ENCODE measurements around the gene KLRK1.

DNA sequence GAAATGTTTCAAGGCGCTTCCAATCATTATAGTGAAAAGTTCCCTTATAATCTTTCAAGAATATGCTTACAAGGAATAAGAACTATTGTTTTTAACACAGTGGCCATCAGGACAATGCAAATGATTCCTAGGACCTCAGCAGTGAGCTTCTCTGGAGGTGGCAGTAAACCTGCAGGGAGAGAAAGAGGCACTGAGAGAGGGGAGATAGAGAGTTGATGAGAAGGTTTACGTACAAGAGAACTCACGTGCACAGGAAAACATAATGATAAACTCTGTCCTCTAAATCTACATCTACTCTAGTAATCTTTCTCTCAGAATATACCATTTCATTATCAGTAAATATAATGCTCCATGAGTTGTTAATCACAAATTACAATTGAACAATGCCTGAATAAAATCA is 19.0 kb upstream of the KLRK1 start:
- TF ChIP-seq EP300 (IDR thresholded peaks at IDR 0.05) = no peak
- TF ChIP-seq, protein P1, sequence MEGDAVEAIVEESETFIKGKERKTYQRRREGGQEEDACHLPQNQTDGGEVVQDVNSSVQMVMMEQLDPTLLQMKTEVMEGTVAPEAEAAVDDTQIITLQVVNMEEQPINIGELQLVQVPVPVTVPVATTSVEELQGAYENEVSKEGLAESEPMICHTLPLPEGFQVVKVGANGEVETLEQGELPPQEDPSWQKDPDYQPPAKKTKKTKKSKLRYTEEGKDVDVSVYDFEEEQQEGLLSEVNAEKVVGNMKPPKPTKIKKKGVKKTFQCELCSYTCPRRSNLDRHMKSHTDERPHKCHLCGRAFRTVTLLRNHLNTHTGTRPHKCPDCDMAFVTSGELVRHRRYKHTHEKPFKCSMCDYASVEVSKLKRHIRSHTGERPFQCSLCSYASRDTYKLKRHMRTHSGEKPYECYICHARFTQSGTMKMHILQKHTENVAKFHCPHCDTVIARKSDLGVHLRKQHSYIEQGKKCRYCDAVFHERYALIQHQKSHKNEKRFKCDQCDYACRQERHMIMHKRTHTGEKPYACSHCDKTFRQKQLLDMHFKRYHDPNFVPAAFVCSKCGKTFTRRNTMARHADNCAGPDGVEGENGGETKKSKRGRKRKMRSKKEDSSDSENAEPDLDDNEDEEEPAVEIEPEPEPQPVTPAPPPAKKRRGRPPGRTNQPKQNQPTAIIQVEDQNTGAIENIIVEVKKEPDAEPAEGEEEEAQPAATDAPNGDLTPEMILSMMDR (IDR thresholded peaks at IDR 0.05) = no peak
